Cortex of kidney (tissue), 1 donor: ENCODE data around the gene UPP2.

Source experiments
- DNase-seq: peaks from one replicate; lab custom pipeline; 2025; lab: John Stamatoyannopoulos, UW

The UPP2 gene

DNA sequence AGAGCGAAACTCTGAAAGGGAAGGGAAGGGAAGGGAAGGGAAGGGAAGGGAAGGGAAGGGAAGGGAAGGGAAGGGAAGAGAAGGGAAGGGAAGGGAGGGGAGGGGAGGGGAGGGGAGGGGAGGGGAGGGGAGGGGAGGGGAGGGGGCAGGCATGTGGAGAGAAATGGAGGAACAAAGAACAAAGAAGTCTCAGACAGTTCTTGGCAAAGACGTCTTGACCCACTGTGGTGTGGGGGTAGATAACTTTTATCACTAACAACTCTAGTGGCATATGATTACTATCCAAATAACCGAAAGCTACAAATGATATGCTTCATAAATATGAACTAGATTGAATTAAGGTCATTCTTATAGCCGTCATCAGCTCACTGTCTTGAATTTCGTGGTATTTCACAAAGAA is 3.2 kb downstream of the UPP2 start:
- DNase-seq, result no peak

- DNase-seq, result no peak
These were observed 11.3 kb downstream of the UPP2 start for GRCh38 chr2:158112992-158113391.

GRCh38 chr2:158113741-158114295 is 12.1 kb downstream of the UPP2 start:
- DNase-seq, result no peak

- no peak for DNase-seq
These were observed 12.8 kb downstream of the UPP2 start for GRCh38 chr2:158114516-158114915.

GRCh38 chr2:158115202-158115767 is 13.6 kb downstream of the UPP2 start:
- DNase-seq, result no peak

- DNase-seq, result no peak
These were observed 15.3 kb downstream of the UPP2 start for GRCh38 chr2:158116936-158117335.

- no peak for DNase-seq
These were observed 18.4 kb downstream of the UPP2 start for GRCh38 chr2:158120102-158120501.

DNA sequence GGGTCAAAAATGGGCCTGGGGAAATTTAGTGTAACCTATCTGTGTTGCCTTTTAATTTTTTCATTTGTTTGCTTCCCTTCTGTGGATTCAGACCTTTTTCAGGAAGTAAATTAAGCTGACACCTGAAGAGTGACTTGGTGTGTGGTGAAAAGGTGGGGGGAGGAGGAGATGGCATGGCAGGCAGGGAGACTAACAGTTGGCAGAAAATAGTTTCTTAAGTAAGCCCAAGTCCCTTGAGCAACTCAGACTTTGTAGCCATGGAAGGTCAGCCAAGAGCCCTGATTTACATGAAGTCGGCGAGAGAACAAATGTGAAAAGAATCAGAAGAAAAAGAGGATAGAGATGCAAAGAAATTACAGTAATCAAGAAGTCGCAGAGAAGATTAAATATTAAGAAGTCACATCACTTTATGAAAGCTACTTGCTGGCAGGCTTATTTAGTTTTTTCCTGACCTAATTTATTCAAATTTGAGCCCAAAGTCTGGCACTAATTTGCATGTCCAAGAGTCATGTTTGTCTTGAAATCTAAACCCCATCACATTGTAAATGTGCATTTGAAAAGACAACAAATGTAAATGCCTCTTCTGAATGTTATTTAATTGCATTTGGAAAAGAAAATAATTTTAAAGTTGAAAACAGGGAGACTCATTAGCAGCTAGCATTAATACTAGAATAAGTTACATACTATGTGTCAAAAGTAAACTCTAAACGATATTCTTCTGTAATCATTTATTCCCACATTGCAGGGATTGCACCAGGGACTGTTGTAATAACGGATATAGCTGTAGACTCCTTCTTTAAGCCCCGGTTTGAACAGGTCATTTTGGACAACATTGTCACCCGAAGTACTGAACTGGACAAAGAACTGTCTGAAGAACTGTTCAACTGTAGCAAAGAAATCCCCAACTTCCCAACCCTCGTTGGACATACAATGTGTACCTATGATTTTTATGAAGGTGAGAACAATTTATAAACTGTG is 19.3 kb downstream of the UPP2 start:
- no peak for DNase-seq

GRCh38 chr2:158124896-158125295 is 23.2 kb downstream of the UPP2 start:
- no peak for DNase-seq

GRCh38 chr2:158125756-158126498 is 24.3 kb downstream of the UPP2 start:
- no peak for DNase-seq

GRCh38 chr2:158127380-158127804 is 25.7 kb downstream of the UPP2 start:
- no peak for DNase-seq

DNA sequence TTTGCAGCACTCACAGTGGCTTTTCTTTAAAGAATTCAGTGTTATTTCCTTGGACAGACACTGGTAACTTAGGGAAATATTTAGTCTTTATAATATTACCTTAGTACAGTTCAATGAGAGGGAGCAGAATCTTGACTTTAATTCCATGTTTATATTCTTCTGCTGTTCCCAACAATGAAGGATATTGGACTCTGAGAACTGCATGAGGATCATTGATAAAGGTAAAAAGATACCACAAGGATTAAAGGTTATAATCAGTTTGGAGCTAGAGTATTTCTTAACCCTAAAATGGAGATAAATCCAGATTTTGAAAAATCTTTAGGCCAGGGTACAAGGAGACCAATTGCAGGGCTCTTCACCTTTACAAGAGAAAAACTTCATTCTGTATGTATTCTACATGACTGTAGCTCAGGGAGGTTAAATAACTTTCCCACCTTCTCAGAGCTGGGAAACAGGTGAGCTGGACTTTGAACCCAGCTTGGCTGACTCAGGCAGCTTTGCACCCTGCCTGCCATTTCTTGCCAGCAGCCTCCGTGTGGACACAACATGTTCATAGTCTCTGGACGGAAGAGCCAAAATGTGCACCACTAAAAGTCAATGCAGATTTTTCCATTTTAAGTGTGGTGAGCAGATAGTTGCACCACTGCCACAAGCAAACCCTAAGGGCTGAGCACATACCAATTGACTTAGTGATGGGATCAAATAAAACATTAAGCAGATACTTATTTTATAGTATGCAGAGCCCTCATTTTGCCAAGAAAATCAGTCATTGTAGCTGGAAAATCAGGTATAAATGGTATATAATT is 26.7 kb downstream of the UPP2 start:
- no peak for DNase-seq

DNA sequence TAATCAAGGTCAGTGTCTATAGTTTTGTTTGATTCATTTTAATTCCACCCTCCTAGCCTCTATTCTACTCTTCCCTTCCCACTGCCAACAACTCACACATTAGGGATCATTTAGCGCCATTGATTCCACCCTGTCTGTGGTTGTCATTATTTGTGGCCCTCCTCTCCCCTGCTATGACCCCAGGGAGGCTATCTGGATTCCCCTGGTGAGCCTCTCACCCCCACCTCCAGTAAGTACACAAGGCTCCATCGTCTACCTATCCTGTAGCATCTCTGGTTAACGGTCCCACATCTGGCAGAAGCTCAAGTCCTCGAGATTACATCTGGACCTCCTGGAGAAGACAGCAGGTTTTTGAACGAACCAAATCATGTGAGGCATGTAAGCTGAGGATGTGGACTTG is 27.4 kb downstream of the UPP2 start:
- no peak for DNase-seq

DNA sequence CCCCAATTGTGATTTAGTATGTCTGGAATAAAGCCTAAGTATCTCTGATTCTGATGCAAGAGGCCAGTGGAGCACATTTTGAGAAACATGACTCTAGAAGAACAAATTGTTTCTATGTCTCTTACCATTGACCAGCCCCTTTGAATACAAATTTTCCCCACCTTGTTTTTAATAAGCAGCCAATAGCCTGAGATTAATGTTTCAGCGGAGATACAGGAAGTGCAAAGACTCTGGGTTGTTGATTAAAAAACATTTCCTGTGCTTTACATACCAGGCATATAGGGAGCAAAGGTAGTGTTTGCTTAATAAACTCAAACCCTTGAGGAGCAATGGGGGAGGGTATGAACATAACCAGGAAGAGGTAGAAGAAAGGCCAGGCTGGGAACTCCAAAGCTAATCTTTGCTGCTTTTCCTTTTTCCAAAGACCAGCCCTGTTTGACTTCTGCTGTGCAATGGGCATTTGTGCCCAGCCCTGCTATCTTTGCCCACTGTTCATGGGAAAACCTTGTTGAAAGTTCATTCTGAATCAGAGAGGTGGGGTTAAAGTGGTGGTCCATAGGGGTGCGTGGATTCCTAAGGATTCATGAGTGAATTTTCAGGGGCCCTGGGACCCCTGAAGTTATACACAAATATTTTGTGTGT is 29.3 kb downstream of the UPP2 start:
- DNase-seq, result no peak

- no peak for DNase-seq
These were observed 29.8 kb downstream of the UPP2 start for GRCh38 chr2:158131483-158131912.

DNA sequence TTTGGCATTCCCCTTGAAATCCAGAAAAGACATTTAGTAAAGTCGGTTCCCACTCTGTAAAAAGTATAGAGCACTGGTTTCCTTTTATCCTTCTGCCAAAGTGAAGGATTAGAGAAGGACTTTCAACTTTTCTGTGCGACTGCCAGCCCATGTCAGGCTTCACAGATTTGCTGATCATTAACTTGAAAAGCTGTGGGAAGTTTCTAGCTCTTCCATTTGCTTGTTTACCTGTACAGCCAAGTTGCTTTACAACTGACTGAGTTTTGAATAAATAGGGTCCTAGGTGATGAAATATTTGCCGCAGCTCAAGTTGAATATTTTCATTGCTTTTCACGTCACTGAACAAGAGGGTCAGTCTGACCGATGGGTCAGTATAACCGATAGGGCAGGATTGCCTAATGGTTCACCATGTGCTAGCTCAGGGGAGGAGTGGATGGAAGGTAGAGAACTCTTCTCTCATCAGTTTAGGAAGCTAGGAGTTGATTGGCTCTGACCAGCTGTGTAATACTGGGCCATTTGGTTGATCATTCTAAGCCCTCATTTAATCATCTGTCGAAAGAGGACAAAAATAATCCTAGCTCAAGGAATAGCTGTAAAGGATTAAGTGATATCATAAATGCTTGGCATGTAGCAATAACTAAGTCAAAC is 30.4 kb downstream of the UPP2 start:
- DNase-seq, result no peak

DNA sequence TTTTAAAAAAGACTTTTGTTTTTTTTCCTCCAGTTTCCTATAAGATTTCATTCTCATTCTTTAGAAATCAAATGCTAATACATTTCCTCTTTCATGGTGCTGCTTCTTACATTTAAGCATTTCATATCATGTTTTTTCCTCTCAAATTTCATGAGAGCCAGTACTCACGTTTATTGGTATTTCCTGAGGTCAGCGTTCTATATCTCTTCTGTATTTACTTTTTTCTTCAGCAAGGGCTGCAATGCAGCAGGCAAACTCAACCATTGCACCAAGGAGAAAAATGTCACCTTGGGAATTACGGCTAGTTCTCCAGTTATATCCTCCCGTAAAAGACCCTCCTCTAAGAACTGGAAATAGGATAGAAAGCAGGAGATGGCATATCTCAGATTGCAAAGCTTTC is 32.4 kb downstream of the UPP2 start:
- no peak for DNase-seq

- no peak for DNase-seq
These were observed 33.0 kb downstream of the UPP2 start for GRCh38 chr2:158134655-158135054.

- no peak for DNase-seq
These were observed 33.4 kb downstream of the UPP2 start for GRCh38 chr2:158135096-158135495.

DNA sequence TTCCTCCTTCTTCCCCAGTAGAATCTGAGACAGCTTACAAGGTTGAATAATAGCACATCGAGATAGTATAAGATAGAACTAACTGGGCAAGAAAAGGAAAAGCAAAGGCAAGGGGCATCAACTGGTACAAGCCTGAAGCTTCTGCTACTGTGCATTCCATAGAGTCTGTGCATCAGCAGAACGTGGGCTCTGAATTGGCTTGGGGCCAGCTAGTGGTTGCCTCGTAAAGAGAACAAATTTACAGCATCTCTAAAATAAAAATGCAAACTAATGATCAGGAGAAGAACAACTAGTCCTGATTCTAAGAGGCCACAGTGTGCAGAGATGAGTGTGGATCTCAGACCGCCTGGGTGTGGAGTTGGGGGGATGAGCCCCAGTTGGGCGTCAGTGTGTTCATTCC is 36.6 kb downstream of the UPP2 start:
- DNase-seq, result no peak

DNA sequence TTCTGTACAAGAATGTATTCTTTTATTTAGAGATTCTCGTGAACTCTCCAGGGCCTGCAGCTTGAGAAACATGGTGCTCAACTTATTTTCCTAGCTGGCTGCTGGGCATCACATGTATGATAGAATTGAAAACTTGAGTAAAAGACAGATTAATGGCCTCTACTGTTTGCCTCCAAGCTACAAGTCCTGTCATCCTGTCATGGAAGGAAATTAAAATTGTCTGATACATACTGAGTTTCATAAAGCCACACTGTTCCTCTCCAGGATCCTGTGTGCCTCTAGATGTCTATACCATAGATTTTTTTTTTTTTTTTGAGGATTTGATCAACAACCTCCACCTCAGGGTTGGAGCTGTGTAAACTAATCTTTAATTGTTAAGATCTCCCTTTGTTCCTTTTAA is 38.5 kb downstream of the UPP2 start:
- no peak for DNase-seq
